NK-92 (cell line): ENCODE data around the gene S100A8.

Experiments used
- DNase-seq: peaks from one replicate; lab custom pipeline; 2025; ENCODE audit not compliant: unreplicated experiment; lab: John Stamatoyannopoulos, UW

Gene S100A8

DNA sequence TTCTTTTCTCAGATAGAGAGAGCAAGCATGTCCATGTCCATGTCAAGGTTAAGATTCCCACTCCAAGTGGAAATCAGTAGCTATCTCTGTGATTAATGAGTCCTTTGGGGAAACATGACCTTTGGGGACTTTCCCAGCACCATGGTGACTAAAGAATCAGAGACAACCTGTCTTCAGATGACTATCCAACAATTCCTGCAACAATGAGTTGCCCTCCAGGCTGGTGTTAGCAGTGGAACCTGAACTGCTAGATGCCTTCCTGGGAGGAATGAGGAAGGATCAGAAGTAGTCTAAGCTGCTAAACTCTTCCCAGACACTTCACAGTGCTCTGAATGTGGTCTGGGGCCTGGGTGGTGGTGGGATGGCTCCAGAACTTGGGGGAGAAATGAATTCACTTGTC, 26.7 kb downstream of the S100A8 start:
- DNase-seq = no peak

DNA sequence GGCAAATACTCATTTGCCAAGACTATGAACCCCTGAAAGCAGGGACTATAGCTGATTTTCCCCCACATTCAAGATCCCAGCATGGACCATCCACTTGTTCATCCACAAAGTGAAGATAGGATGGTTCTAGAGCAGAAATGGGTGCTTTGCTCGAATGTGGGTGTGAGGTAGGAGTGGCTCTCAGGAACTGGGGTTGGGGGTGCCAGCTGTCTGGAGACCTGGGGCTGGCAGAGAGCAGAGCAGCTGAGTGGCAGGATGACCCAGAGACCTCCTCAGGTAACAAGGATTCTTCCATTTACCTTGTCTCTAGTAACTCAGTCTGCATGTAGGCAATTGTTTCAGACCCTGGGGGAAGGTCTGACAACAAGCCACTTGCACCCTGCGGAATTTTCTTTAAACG, 27.2 kb downstream of the S100A8 start:
- DNase-seq = no peak

DNA sequence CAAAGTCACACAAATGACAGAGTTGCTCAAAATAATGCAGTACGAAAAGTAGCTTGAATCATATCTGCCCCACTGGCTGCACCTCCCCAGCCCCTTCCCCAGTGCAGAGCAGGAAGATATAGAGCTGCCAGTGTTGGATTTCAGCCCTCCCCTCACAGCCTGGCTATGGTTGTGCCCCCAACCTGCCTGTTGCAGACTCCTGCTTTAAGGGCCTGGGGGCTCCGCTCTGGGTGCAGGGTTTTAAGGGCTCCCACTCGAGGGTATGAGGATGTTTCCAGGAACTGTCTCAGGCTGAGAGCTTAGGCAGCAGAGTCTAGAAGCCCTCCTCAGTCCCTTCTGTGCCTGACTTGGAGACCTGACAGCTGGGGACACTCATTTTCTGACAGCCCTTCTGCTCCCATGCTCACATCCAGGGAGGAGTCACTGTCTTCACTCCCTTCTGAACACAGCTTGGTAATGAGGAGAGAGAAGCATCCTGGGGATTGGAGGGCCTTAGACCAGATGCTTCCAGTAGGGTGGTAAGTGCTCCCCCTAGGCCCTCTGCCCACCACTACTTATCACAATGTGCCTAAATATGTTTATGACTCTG, 28.6 kb downstream of the S100A8 start:
- DNase-seq = no peak

DNA sequence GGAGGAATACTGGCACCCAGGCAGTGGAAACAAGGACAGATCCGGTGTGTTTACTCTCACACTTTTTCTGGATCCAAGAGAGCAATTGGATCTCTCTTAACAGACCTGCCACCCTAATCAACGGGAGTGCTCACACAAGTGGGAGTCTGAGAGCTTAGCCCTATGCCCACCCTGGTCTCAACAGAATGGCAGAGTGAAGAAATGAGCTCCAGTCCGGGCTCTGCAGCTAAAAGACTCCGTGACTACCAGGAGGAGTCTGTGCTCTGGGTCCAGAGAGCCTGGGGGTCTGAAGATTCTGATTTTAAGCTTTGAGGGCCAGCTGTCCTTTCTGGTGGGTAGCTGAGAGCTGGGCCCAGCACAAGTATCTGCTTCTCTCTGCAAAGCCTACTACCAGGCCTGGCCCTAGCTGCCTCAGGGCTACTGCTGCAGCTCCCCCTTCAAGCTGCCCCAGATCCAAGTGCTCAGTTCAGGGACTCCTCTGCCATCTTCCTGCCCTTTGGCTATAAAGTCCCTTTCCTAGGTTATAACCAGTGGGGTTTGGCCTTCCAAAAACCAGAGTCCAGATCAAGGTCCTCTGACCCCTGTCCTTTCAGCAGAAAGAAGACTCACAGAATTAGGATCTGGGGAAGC, 29.3 kb downstream of the S100A8 start:
- no peak for DNase-seq

DNA sequence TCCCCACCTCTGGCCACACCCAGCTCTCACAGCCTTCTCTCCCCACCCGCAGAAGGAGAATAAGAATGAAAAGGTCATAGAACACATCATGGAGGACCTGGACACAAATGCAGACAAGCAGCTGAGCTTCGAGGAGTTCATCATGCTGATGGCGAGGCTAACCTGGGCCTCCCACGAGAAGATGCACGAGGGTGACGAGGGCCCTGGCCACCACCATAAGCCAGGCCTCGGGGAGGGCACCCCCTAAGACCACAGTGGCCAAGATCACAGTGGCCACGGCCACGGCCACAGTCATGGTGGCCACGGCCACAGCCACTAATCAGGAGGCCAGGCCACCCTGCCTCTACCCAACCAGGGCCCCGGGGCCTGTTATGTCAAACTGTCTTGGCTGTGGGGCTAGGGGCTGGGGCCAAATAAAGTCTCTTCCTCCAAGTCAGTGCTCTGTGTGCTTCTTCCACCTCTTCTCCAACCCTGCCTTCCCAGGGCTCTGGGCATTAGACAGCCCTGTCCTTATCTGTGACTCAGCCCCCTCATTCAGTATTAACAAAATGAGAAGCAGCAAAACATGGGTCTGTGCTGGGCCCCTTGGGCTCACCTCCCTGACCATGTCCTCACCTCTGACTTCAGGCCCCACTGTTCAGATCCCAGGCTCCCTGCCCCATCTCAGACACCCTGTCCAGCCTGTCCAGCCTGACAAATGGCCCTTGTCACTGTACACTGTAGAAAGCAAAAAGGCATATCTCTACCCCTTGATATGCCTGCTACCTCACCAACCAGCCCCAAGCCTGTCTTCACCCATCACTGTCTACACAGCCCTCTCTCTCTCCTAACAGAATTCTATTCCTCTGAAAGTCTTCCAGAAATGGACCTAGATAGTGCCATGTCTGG, 30.0 kb downstream of the S100A8 start:
- DNase-seq = no peak

DNA sequence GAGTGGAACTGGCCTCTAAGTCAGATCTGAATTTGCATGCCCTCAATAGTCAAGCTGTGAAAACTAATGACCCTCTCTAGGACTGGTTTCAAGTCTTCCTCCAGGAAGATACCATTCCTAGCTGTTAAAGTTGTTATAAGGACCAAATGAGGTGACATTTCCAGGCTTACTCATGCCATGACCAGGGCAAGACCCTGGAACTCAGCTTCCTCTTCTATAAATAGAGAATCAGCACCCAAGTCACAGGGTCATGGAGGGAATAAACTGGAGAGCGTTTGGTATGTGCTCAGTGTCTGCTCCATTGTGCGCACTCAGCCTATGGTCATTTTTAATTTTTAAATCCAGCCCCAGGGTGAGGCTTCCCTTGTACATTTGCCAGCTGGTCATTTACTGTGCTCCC, 30.7 kb downstream of the S100A8 start:
- no peak for DNase-seq

DNA sequence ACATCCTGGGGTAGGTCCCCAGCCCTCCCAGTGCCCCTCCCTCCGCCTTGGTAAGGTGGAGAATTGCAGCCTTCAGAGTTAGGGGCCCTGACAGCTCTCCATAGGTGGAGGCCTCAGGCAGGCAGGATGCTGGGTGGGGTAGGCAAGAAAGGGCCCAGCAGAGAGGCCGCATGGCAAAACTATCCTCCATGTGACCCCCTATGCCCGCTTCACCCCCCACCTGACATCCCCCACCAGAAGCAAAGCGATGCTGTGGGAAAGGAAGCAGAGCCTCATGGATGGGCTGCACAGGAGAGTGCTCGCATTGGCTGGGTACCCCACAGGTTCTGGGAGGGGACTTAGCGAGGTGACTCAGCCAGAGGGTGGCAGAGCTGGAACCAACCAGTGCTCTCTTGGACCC, 31.6 kb downstream of the S100A8 start:
- no peak for DNase-seq

DNA sequence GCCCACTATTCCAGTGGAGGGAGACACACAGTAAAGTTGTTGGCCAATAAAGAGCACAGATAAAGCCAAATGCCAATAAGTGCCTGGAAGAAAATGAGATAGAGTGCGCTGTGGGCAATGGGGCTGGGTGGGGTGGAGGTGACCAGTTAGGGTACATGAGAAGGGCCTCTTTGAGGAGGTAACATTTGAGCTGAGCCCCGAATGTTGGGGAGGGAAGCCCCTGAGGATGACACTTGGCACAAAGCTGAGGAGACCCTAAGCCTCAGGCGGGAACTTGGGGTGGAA, 32.2 kb downstream of the S100A8 start:
- DNase-seq = no peak

DNA sequence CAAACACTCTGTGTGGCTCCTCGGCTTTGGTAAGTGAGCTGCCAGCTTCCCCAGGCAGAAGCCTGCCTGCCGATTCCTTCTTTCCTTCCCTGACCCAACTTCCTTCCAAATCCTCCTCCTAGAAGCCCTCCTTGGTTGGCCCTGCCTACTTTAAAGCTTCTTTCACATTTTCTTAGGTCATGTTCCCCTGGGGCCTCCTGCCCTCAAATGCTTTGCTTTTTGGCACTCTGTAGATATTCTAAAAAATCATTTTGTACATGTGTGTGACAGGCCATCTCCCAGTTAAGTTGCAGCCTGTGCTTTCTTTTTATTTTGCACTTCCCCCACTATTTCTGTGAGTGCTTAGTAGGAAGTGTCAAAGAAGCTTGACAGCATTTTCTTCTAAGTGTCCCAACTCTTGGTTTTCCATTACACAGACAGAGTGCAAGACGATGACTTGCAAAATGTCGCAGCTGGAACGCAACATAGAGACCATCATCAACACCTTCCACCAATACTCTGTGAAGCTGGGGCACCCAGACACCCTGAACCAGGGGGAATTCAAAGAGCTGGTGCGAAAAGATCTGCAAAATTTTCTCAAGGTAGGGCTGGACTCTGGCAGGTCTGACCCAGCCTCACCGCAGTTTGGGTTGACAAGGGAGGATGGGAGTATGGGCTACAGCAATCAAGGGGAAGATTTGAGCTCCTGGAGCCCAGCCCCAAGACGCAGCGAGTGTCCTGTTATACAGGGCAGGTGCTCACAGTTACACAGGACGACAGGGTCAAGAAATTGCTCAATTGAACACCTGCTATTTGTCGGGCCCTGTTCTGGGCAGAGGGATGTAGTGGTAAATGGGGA, 32.8 kb downstream of the S100A8 start, which contains the start of gene S100A9:
Gene S100A9 (plus strand): TSS at position 2 of the 838 bp plus-strand sequence. CDS start 430 bp downstream, at position 432.
- no peak for DNase-seq

DNA sequence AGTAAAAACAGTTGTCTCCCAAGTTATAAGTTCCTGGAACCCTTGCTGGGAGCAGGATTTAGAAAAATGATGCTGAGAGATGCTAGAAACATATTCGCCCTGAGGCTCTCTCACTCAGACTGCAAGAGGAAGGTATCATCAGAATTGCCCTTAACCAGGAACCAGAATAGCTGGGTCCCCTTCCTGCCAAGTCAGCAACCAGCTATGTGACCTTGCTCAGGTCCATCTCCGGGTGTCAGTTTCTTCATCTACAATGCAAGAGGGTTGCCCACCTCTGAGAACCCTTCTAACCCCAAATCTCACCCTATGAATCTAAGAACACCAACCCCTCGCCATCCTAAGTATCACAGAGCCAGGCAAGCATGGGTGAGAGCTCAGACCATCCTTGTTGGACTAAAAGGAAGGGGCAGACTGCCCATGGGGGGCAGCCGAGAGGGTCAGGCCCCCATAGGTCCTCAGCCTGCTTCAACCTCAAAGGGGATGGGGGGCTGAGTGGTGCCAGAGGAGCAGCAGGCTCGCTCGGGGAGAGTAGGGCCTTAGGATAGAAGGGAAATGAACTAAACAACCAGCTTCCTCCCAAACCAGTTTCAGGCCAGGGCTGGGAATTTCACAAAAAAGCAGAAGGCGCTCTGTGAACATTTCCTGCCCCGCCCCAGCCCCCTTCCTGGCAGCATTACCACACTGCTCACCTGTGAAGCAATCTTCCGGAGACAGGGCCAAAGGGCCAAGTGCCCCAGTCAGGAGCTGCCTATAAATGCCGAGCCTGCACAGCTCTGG, 33.6 kb downstream of the S100A8 start:
- no peak for DNase-seq

DNA sequence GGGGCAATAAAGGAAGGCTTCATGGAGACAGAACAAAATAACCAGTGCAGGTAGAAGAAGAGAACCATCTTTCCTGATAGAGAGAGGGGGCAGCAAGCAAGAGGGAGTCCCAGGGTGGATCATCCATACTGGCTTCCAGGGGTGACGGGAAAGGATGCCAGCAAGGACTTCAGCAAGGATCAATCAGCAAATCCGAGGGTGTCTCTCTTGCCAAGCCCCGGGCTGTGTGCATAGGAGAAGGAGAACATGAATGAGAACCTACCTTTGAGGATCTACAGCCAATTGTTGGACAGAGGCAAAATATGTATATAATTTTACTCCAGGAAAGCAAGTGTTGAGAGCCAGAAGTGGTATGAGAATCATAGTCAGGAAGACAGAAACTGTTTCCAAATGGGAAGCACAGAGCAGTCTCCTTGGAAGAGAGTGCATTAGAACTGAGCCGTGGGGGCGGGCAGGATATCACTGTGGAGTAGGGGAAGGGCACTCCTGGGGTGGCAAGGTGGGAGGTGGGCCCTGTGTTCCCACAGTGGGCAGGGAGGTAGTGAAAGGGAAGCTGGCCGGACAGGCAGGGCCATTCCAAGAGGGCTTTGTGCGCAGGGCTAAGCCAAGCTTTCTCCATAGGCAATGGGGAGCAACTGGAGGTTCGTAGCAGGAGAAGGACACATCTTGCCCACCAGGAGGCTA, 34.3 kb downstream of the S100A8 start:
- DNase-seq = no peak

DNA sequence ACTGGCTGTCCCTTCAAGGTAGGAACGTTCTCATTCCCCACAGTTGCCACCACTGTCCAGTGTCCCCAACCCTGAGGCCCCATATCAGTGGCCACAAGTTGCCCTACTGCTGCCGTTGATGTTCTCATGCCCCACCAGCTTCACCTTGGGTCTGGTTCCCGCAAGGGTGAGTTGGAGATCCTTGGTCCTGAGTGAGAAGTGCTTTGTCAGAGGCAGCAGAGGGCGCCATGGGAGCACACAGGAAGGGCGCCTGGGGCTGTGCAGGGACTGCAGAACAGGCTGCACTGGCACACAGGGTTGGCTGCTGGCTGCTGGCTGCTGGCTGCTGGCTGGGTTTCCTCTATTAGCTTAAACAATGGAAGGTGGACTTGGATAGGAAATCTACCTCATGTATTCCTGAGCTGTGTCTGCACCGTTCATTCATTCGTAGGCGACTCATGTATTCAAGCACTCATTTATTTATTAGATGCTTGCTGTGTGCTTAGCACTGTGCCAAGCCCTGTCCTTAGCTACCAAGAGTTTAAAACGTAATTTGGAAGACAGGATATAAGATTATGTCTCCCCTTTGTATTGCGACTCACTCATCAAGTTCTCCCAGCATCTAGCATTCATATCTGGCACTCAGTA, 35.3 kb downstream of the S100A8 start:
- no peak for DNase-seq

DNA sequence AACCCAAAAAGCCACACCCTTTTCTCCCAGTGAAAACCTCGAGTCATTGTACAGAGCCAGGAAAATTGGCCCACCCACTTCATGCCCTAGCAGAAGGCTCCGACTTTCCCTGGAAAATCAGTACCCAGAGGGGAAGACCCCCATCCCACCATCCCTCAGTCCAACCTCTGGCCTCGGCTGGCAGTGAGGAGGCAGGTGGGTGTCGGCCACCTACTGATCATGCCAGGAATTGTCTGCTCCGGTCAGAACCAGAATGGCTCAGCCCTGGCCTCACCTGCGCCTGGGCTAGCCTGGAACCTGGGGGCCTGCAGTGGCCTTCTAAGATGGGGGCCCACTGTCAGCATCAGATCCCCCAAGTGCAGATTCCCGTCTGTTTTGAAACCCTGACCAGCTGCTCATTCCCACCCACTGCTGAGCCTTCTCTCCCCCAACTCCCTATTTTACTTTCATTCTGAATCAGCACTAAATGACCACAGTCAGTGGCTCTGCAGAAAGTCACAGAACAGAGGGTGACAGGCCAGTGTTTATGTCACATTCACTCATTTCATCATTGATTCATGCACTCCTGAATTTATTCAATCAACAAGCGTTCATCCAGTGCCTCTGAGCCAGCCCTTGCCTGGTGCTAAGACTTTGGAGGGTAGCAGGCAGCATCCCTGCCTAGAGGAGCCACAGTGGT, 36.2 kb downstream of the S100A8 start:
- DNase-seq = no peak

DNA sequence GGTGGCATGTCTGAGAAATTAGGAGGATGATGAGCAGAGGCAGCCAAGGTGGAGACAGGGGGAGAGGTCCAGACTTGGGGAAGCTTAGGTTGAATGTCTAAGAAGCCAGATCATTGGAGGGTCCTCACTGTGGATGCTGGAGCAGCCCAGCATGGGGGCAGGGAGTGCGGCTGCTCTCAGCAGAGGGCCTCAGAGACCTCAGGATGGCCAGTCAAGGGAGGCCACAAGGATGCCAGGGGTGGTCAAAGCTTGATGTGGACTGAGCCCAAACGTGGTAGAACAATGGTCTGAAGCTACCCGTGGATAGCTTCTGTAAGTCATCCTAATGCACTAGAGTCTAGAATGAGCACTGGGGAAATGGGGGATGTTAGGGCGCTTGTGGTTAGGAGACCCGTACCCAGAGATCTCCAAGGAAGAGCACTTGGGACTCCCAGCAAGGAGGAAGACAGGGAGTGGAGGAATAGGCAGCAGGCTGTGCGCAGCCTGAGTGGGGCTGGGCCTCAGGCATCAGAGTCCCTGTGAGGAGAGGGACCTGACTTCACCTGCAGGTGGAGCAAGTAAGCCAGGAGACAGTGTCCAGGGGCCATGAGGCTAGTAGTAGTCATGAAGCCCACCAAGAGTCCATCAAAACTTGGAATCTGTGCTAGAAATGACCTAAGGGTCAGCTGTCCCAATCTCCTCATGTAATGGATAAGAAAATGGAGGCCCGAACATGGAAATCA, 37.5 kb downstream of the S100A8 start:
- DNase-seq = no peak

DNA sequence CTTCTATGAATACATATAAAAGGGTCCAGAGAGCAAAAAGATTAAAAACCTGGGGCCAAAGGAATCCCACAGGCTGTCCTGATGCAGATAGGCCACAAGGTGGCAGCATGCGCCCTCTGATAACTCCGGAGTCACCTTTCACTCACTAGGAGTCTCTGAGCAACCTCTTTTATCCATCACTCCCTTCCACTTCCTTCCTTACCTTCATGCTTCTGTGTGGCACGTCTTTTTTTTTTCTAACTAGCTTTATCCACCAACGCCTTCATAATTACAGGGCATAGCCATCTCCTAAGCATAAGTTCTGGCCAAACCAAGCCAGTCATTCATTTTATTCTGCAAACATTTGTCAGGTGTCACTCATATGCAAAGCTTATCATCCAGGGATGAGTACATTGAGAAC, 38.4 kb downstream of the S100A8 start:
- no peak for DNase-seq

DNA sequence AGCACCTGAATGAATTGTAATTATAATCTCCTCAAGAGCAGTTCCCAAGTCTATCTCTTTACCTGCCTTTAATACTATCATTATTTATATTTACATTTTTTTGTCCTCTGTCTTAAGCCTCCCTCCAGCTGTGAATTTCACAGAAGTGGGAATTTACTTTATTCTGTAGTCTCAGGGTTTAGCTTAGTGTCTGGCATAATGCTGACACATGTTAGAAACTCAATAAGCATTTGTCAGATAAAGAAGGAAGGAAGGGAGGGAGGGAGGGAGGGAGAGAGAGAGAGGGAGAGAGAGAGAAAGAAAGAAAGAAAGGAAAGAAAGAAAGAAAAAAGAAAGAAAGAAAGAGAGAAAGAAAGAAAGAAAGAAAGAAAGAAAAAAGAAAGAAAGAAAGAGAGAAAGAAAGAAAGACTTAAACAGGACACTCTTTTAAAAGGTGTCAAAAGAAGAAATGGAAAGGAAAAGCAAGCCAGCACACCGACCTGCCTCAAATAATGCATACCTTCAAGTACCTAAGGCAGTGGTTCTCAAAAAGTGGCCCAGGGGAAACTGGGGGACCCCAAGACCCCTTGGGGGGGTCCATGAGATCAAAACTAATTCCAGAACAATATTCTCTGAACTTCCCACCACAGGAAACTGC, 40.4 kb downstream of the S100A8 start:
- no peak for DNase-seq

DNA sequence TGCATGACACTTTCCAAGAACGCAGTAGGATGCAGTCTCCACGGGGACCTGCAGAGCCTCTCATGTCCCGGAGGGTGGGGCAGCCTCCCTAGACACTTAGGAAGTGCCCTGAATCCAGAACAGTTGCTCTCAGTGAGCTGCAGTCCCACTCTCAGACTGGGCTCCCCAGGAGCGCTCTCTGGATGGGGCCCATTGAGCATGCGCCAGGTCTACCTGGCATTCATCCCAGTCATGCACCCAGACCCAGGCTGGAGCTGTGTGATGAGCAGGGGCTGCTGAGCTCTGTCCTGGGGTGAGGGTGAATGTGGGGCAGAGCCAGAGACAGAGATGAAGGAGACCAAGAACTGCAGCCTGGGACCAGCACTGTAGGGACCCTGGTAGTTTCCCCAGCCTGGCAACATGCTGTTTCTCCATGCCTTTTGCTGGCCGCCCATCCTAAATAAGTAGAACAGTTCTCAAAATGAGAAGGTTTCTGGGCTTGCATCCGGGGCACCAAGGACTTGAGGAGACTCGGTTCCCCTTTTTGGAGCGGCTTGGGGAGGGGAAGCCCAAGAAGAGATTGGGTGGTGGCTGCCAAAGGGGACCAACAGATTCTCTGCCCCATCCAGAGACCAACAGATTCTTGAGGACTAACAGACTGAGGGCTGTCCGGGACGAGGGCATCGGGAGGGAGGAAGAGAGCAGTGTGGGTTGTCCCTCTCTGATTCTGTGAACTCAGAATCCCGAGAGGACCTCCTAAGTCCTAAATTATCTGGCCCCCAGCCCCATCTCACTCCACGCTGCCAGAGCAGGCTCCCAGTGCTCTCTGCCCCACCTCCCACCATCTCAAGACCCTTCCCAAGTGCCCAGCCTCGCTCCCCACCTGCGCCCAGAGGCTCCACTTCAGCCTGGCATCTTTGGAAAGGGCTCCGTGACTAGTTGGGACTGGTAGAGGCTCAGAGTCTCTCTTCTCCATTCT, 41.2 kb downstream of the S100A8 start:
- DNase-seq = no peak
